Astrocyte of the cerebellum (primary cell): Measurements from ENCODE around the gene TIGD1.
"Not testable (repeated sequence)": the region's sequence is repeated elsewhere in the genome, so short reads cannot be mapped to it uniquely, and the experiment has no call there.

ENCODE experiments used
- DNase-seq: peaks from one replicate; pipeline ENCODE4 v3.0.0-alpha.2; 2011; ENCODE audit warnings: low read depth
- H3K4me3 ChIP-seq: 2 replicates; pipeline ENCODE4 v1.5.1; 2011; ENCODE audit warnings: mild to moderate bottlenecking, low read depth, low read length, moderate library complexity
- in situ Hi-C: cut with HindIII; loops from 2 replicates; pipeline ENCODE4 v1.10.0; 2017; ENCODE audit warnings: low sequenced_read_pairs
- TF ChIP-seq, protein P1 (sequence below): IDR thresholded peaks from 2 replicates; pipeline ENCODE4 v1.5.1; 2012; ENCODE audit warnings: low read length, low read depth, moderate library complexity, mild to moderate bottlenecking; ENCODE audit errors: missing control alignments

The TIGD1 gene

DNA sequence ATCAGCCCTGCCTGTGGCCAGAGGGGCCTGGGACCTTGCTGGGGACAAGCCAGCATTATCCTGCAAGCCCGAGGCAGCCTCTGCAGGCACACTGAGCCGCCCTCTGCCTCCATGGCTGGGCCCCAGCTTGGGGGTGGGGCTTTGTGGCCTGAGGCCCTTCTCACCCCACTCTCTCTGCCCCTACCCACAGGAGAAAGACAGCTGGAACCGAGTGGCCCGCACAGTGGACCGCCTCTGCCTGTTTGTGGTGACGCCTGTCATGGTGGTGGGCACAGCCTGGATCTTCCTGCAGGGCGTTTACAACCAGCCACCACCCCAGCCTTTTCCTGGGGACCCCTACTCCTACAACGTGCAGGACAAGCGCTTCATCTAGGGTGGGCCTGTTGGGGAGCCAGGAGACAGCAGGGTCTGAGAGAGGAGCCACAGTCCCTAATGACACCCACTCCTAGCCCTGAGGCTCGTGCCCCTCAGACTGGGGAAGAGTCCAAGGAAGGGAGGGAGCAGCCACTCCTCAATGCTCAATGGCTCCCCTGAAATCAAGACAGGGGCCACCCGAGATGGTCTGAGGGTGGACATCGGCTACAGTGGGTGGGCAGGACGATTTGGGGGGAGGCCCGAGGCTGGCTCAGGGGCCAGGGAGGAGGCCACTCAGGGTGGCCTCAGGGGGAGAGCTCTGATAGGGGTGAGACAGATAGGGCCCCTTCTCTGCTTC lies 15.3 kb downstream of the TIGD1 start:
- DNase-seq, result no peak
- TF ChIP-seq, protein P1, sequence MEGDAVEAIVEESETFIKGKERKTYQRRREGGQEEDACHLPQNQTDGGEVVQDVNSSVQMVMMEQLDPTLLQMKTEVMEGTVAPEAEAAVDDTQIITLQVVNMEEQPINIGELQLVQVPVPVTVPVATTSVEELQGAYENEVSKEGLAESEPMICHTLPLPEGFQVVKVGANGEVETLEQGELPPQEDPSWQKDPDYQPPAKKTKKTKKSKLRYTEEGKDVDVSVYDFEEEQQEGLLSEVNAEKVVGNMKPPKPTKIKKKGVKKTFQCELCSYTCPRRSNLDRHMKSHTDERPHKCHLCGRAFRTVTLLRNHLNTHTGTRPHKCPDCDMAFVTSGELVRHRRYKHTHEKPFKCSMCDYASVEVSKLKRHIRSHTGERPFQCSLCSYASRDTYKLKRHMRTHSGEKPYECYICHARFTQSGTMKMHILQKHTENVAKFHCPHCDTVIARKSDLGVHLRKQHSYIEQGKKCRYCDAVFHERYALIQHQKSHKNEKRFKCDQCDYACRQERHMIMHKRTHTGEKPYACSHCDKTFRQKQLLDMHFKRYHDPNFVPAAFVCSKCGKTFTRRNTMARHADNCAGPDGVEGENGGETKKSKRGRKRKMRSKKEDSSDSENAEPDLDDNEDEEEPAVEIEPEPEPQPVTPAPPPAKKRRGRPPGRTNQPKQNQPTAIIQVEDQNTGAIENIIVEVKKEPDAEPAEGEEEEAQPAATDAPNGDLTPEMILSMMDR, result no peak
- in situ Hi-C loops, result no loop called here
- no peak overlapping the region for H3K4me3 ChIP-seq

DNA sequence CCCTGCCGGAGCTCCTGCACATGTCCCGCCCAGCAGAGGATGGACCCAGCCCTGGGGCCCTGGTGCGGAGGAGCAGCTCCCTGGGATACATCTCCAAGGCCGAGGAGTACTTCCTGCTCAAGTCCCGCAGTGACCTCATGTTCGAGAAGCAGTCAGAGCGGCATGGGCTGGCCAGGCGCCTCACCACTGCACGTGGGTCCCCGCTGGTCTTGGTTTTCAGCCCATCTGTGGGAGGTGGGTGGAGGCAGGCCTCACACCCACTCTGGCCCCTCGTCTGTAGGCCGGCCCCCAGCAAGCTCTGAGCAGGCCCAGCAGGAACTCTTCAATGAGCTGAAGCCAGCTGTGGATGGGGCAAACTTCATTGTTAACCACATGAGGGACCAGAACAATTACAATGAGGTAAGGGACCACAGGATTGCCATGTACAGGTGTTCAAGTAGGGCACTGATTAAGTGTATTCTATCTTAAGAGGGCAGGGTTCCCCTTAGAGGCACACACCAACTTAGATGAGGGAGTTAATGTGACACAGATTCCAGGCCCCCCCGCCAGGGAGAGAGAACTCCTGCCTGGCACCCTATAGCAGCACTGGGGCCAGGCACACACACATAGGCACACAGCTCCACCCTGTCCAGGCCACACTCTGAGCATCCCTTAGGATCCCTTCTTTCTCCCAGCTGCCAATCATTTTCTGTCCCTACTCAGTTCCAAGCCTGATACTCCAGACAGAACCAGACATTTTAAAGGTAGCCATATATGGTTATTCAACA lies 16.2 kb downstream of the TIGD1 start:
- DNase-seq, result no peak
- in situ Hi-C loops, result no loop called here

DNA sequence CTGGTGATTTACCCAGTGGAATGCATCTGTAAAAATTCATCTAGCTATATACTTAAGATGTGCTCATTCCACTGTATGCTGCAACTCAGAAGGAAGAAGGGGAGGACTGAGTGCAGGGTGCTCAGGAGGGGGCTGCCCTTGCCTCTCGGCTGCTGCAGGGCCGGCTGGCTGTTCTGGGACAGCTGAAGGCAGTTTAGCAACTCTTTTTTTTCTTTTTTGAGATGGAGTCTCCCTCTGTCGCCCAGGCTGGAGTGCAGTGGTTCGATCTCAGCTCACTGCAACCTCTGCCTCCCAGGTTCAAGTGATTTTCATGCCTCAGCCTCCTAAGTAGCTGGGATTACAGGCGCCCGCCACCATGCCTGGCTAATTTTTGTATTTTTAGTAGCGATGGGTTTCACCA lies 17.5 kb downstream of the TIGD1 start:
- H3K4me3 ChIP-seq, in situ Hi-C loops, DNase-seq: not testable (repeated sequence)

More for the DNA sequence above, 16.2 kb downstream of the TIGD1 start:
- TF ChIP-seq, protein P1, result no peak
- no peak overlapping the region for H3K4me3 ChIP-seq

DNA sequence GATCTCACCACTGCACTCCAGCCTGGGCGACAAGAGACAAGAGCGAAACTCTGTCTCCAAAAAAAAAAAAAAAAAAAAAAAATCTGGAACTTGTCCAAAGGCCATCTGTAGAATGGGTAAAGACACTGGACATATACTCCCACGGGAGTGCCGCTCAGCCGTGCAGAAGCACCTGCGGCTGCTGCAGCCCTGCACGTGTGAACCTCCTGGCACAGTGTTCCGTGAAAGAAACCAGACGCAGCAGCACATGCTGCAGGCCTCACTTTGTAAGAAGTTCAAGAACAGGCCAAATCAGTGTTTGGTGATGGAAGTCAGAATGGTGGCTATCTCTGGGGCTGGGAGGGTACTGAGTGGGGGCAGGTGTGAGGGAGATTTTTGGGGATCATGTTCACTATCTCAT lies 17.9 kb downstream of the TIGD1 start:
- in situ Hi-C loops, result no loop called here
- DNase-seq, result no peak
- TF ChIP-seq, protein P1, result no peak
- H3K4me3 ChIP-seq, result no peak overlapping the region

DNA sequence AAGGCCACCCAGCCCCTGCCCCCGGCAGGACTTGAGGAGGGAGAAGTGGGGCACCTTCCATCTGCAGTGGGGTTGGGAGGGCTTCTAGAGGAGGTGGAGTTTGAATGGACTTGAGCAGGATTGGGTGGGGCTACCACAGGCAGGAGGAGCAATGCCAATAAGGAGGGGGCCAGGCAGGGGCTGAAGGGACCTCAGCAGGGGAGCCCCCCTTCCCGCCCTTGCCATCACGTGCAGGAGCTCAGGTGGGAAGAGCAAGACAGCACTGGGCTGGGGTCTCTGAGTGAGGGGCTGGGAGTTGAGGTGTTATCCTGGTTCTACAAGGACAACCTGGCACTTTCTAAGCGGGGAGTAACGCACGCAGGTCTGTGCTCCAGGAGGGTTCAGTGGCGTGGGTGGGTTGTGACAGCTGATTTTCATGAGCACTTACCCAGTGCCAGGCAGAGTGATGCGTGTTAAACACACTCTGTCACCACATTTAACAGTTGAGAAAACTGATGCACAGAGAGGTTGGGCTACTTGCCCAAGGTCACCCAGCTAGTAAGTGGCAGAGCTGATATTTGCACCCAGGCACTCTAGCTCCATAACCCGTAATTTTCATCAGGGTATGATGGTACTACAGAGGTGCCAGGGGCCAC lies 19.6 kb downstream of the TIGD1 start:
- H3K4me3 ChIP-seq, result no peak overlapping the region
- in situ Hi-C loops, result no loop called here
- TF ChIP-seq, protein P1, result no peak
- DNase-seq, result no peak

DNA sequence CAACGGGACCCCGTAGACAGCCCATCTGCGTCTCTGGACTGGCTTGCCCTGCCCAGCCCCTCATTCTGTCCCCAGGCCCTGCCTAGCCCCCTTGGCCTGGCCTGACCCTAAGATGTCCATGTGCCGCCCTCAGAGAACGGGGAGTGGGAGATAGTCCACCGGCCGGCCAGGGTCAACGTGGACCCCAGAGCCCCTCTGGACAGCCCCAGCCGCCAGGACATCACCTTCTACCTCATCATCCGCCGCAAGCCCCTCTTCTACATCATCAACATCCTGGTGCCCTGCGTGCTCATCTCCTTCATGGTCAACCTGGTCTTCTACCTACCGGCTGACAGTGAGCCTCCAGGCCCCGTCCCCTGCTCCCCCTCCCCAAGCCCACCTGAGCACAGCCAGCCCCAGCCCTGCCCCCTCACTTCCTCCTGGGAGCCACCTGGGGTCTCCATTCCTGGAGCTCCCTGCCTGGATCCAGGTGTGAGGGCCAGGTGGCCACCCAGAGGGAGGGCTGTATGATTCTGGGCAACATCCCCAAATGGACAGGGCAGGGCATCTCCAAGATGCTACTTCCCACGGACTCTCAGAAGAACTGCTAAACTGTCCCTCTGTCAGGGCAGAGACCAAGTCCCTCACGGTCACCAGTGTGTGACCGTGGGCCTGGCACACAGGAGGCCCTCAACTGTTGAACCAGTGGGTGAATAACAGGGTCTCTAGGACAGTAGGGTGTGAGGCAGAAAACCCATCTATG lies 20.4 kb downstream of the TIGD1 start:
- no peak for DNase-seq
- no peak overlapping the region for H3K4me3 ChIP-seq
- TF ChIP-seq, protein P1, result no peak
- in situ Hi-C loops, result no loop called here
